HL-60 (cell line): Measurements from ENCODE around the gene COTL1.

Source experiments
- POLR2AphosphoS5 ChIP-seq: IDR thresholded peaks from 2 replicates; pipeline ENCODE4 v1.6.1; 2012; ENCODE audit warnings: low read depth
- TF ChIP-seq, protein P1 (sequence below): IDR thresholded peaks from 2 replicates; pipeline ENCODE4 v1.6.1; 2012; ENCODE audit warnings: low read depth; ENCODE audit not compliant: insufficient replicate concordance
- TF ChIP-seq, protein P2 (sequence below): IDR thresholded peaks from one replicate; pipeline ENCODE4 v1.5.1; 2011; ENCODE audit warnings: low read length, control low read depth, inconsistent platforms; ENCODE audit not compliant: insufficient read depth

DNA sequence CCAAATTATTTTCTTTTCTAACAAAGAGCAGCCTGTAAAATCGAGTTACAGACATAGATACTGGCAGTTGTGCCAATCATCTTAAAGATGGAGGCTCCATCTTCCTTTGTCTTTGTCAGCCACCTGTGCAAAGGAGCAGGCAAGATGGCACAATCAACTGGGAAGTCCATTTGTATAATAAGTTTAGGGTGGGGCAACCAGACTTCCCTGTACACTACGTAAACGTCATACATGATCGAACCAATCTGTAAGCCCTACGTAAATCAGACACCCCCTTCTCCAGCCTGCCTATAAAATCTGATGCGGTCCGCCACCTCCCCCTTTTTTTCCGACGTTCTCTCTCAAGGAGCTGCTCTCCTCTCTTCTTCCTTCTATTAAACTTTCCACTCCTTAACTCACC lies 82.0 kb downstream of the COTL1 start:
- TF ChIP-seq, protein P1, sequence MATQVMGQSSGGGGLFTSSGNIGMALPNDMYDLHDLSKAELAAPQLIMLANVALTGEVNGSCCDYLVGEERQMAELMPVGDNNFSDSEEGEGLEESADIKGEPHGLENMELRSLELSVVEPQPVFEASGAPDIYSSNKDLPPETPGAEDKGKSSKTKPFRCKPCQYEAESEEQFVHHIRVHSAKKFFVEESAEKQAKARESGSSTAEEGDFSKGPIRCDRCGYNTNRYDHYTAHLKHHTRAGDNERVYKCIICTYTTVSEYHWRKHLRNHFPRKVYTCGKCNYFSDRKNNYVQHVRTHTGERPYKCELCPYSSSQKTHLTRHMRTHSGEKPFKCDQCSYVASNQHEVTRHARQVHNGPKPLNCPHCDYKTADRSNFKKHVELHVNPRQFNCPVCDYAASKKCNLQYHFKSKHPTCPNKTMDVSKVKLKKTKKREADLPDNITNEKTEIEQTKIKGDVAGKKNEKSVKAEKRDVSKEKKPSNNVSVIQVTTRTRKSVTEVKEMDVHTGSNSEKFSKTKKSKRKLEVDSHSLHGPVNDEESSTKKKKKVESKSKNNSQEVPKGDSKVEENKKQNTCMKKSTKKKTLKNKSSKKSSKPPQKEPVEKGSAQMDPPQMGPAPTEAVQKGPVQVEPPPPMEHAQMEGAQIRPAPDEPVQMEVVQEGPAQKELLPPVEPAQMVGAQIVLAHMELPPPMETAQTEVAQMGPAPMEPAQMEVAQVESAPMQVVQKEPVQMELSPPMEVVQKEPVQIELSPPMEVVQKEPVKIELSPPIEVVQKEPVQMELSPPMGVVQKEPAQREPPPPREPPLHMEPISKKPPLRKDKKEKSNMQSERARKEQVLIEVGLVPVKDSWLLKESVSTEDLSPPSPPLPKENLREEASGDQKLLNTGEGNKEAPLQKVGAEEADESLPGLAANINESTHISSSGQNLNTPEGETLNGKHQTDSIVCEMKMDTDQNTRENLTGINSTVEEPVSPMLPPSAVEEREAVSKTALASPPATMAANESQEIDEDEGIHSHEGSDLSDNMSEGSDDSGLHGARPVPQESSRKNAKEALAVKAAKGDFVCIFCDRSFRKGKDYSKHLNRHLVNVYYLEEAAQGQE = no peak
- TF ChIP-seq, protein P2, sequence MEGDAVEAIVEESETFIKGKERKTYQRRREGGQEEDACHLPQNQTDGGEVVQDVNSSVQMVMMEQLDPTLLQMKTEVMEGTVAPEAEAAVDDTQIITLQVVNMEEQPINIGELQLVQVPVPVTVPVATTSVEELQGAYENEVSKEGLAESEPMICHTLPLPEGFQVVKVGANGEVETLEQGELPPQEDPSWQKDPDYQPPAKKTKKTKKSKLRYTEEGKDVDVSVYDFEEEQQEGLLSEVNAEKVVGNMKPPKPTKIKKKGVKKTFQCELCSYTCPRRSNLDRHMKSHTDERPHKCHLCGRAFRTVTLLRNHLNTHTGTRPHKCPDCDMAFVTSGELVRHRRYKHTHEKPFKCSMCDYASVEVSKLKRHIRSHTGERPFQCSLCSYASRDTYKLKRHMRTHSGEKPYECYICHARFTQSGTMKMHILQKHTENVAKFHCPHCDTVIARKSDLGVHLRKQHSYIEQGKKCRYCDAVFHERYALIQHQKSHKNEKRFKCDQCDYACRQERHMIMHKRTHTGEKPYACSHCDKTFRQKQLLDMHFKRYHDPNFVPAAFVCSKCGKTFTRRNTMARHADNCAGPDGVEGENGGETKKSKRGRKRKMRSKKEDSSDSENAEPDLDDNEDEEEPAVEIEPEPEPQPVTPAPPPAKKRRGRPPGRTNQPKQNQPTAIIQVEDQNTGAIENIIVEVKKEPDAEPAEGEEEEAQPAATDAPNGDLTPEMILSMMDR = no peak
- no peak for TF ChIP-seq POLR2AphosphoS5
